ENCODE results near the gene PDHX.

The PDHX gene

GRCh38 chr11:34990916-34991315 lies 74.5 kb downstream of the PDHX start:
- no peak for DNase-seq (ENCODE audit: low read depth)

- DNase-seq (ENCODE audit: low read depth), result no peak
These were observed 78.4 kb downstream of the PDHX start for GRCh38 chr11:34994854-34995253.

GRCh38 chr11:34996958-34997357 lies 80.5 kb downstream of the PDHX start:
- DNase-seq (ENCODE audit: low read depth), result no peak

GRCh38 chr11:34997952-34998528 lies 81.6 kb downstream of the PDHX start:
- no peak for DNase-seq (ENCODE audit: low read depth)

DNA sequence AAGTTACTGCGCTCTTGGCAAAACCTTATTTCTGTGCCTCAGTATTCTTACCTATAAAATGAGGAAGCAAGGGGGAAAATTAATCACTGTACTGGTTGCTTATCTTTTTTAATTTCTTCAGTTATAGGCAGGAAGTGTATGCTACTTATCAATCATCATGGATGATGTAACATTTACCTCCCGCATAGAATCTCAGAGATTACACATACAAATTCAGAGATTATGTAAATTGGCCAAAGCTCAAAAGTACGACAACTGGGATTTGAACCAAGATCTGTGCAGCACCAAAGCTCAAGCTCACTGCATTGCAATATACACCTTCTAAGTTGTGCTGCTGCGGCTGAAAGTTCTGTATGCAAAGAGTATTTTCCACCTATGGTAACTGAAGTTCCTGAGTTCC lies 83.0 kb downstream of the PDHX start:
- no peak for DNase-seq (ENCODE audit: low read depth)

DNA sequence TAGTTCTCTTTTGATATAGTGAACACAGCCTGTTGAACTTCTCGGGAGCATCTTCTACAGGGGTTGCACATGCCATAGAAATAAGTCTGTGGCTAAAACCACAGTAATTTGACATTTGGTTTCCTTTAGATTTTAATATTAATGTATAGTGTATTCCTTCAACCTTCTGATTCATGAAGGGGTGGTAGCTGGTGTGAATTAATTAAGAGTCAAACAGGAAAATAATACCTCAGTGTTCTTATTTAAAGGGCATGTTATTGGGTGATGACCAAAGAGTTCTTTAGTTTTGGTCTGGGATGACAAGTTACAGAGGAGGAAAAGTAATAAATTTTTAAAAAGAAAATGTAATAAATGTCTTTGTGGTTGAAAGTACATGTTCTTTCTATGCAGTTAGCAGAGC lies 86.8 kb downstream of the PDHX start:
- no peak for DNase-seq (ENCODE audit: low read depth)

DNA sequence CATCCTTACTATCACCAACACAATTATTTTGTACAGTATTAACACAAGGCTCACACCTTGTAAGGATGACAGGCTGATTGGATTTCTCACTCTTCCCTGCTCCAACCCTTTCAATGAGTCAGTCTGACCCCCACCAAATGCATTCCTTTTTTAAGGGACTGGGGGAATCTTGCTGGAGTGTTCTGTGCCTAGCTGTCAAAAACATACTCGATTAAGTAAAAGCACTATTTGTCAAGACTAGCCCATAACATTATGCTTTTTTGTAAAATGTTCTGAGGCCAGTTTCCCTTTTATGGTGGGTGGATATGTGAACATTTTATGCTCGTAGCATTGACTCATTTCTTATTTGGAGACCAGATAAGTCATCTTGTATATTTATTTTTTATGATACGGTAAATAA lies 87.2 kb downstream of the PDHX start:
- no peak for DNase-seq (ENCODE audit: low read depth)

- DNase-seq (ENCODE audit: low read depth), result no peak
These were observed 88.8 kb downstream of the PDHX start for GRCh38 chr11:35005141-35005780.

- DNase-seq (ENCODE audit: low read depth), result peak; percentile 40
These were observed 90.1 kb downstream of the PDHX start for GRCh38 chr11:35006389-35007128.

DNA sequence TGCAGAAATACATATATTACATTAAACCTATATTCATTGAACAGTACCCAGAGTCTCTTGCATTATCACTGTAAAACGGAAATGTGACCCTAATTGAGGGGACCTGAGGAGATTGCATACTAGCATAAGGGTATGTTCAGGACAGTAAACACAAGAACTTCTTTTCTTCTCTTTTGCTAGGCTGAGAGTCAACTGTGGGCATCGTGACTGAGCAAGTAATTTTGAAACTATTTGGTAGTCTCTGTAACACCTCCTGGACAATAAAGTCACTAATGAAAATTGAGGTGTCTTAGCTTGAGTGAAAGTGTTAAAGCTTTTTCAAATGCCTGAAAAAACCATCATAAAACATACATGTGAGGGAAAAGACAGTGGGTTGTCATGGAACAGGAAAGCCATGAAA lies 90.9 kb downstream of the PDHX start:
- DNase-seq (ENCODE audit: low read depth), result no peak

DNA sequence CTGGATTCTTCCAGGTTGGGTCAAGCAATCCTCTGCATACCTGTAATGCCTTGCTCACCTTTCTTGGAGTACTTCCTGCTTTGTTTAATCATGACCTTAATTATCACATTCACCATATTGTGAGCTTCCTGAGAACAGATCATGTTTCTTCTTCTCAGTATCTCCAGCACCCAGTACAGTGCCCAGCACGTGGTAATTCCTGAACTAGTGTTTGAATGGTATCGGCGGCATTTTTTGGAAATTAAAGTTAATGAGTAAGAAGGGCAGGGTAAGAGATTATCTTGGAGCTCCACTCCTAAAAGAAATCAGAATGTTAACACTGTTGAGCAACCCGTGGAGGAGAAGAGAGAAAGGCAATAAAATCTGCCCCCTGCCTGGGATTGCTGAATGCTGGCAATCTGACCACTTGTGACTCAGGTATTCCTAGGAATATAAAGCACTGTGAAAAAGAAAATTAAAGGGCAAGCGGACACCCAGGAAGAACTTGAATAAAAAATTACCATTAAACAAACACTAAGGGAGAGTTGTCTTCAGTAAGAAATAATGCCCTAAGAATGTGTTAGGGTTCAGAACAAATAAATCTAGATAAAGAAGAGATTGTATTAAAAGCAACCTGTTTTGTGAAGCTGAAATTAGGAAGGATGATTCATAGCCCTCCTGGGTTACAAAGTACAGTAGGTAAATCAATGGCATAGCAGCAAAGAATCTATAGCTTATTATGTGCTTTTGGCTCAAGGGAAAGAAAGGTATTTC lies 92.9 kb downstream of the PDHX start:
- DNase-seq (ENCODE audit: low read depth), result no peak

GRCh38 chr11:35009944-35010342 lies 93.5 kb downstream of the PDHX start:
- DNase-seq (ENCODE audit: low read depth), result no peak

- DNase-seq (ENCODE audit: low read depth), result no peak
These were observed 94.2 kb downstream of the PDHX start for GRCh38 chr11:35010654-35011053.

DNA sequence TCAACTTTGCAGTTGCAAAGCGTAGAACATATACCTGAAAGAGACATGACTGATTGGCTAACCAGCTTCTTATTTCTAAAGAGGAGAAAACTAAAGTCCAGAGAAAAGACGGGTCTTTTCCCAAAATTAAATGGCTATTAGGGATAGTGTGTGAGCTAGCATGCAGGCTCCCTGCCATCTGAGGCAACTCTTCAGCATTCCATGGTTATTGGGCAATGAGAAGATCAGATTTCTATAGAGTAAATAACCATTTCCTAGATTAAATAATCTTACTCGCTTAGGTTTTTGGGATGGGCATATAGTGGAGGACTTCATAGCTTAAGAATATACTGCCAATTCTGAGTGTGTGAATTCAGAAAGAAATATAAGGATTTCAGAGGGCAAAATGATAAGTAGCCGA lies 95.0 kb downstream of the PDHX start:
- DNase-seq (ENCODE audit: low read depth), result no peak

GRCh38 chr11:35011944-35012343 lies 95.5 kb downstream of the PDHX start:
- no peak for DNase-seq (ENCODE audit: low read depth)

DNA sequence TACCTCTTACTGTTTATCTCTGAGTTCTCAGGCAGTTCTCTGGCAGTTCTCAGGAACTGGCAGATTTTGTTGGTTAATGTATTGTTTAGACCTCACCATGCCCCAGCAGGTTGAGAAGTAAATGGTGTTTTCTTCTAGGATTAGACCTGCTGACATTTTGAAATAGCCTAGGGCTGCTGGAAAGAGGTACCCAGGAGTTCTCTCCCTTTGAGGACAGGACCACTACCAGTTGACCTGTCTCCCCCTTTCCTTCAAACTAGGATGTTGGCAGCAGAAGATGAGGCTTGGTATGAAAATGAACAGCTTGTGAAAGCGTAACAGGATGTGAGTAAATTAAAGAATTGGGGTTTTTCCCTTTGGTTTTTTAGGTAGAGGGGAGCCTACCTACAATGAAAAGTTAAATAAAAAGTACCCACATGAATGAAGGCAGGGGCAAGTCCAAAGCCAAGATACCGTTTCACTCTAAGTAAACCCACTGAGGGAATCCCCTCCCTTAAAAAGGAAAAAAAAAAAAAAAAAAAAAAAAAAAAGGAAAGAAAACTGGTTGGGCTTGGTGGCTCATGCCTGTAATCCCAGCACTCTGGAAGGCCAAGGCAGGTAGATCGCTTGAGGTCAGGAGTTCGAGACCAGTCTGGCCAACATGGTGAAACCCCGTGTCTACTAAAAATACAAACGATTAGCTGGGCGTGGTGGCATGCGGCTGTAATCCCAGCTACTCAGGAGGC lies 96.2 kb downstream of the PDHX start:
- no peak for DNase-seq (ENCODE audit: low read depth)

DNA sequence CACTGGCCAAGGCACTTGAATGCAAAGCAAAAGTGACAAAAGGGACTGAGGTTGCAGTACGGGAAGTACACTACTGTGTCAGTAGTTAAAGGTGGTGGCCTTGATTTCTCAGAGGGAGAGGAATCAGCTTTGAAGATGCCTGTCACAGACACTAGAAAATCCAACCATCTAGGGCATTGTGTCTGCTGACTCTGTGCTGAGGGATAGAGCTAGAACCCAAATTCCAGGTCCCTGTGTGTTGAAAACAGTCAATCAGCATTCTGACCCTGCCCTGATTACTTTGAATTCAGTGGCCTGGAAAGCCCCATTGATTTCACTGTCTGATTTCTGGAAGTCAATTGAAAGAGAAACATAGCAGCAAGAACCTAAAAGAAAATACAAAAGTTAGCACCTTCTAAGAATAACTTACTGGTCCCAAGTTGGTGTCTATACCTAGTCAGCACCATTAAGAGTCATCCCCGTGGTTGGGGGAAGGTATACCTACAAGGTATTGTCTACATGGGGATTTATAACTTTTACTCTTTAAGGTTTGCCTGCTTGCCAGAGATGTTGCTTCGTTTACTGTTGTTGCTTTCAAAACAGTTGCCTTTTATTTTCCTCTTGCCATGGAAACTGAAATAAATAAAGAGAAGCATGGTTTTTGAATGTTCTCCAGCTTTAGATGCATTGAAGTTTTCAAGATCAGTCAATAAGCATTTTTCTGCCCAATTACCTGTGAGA lies 97.3 kb downstream of the PDHX start:
- peak; percentile 12 for DNase-seq (ENCODE audit: low read depth)

- no peak for DNase-seq (ENCODE audit: low read depth)
These were observed 97.9 kb downstream of the PDHX start for GRCh38 chr11:35014346-35014745.

DNA sequence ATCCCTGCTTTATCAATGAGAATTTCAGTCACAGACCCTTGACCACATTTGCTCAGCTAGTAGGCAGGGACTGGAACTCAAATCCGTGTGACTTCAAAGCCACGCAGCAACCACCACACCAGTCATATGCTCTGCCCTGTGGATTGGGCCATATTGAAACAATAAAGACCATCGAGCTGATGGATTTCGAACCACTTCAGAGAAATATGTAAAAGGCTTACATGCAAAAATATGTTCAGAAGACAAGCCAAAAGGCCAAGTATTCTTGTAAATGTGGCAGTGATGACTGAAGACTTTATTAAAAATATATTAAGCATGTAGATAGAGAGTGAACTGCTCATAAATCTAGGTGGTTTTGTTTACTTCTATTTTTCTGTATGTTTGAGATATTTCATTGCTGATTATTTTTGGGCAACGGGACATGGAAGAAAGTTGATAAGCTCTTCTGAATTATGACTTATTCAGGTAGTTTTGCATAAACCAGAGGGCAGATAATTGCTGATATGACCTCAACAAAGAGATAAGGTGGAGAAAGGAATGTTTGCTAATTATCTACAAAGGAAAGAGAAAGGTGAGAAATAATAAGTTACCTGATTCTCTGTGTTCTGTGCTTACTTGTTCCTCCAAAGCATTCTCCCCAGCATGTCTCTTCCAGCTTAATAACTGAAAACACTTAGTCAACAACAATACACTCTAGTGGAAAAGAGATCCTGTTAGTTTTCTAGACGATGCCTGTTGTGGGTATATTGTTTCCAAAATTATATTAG lies 99.4 kb downstream of the PDHX start:
- DNase-seq (ENCODE audit: low read depth), result no peak

DNA sequence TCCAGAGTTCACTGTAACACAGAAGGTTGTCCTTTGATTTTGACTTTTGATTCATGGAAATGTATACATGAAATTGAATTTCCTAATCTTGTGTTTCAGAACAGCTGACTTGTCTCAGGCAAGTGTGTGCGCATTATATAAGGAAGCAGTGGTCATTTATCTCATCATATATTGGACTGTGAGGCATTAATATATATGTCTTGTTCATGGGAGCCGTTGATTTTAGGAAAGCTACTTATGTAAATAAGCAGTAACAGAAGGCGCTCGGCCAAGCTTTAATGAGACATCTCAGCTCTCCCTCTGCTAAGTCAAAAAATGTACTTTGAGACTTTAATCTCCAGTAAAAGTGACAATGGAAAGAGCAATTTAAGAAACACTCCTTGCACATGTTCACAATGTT lies 100.5 kb downstream of the PDHX start:
- no peak for DNase-seq (ENCODE audit: low read depth)
